HUDEP-2 (cell line): ENCODE results near the gene STING1.
A peak's percentile ranks its signal among the peaks of the same experiment; 100 is the strongest.
"Not testable (repeated sequence)": the region's sequence is repeated elsewhere in the genome, so short reads cannot be mapped to it uniquely, and the experiment has no call there.

Source experiments
- DNase-seq, 76 experiments: peaks; one replicate each; lab custom pipeline; 2025; ENCODE audit not compliant: unreplicated experiment in 76 of 76; lab: John Stamatoyannopoulos, UW

STING1 gene

DNA sequence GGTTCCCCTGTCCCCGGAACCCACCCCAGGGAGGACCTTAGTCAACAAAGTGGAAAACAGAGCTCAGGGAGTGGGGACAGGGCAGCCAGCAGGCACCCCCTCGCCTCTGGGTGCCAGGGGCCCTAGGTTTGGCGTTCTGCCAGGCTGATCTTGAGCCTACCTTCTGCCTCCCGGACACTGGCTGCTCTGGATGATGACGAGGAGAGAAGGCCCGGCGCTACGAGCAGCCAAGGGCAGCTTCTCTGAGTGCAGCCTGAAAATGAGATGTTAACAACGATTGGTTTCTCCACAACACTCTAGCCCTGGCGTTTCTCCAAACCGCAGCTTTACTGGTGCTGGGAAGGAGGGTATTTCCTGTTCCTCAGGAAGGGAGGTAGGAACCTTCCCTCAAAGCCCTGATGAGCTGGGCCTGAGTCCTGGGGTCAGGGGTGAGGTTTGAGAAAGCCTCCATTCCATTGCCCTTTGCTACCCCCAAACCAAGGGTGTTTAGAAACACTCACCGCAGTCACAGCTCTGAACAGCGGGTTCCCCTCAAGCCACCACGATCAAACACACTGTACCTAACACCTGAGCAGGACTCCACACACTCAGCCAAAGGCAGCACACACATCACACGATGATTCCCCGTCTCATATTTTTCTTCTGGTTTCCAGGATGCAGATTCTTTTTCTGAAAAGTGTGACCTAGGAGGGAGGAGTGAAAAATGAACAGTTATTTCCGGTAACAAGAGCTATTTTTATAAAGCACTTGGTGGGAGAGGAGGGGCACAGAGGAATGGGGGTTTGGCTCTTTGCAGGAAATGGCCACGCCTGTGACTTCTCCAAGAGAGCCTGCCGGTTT lies at the start of gene STING1:
Gene STING1 (minus strand): TSS at position 709 of the 840 bp plus-strand sequence. CDS start 1,054 bp downstream, outside the sequence.
- DNase-seq, result peak in 74 of 76 experiments; percentile 13 to 92 (median 79)

- no peak for DNase-seq
These were observed 49.2 kb upstream of the STING1 start for GRCh38 chr5:139531772-139532169.

DNA sequence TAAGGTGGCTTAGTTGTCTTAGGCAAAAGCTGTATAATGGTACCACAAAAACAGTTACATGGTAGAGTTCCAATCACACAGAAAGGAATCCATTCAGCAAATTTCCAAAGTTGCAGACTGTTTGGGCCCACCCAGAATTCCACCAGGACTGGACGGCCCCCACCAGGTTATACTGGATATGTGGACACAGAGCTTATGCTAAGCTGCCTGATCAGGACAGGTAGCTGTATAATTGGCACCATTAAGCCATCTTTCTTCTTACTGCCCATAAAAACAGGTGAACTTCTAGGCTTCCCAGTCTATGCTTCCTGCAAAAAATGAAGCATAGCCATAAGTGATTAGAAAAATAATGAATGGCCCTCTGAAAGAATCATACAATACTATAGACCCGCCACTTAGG lies 47.5 kb upstream of the STING1 start:
- DNase-seq, result not testable (repeated sequence)

DNA sequence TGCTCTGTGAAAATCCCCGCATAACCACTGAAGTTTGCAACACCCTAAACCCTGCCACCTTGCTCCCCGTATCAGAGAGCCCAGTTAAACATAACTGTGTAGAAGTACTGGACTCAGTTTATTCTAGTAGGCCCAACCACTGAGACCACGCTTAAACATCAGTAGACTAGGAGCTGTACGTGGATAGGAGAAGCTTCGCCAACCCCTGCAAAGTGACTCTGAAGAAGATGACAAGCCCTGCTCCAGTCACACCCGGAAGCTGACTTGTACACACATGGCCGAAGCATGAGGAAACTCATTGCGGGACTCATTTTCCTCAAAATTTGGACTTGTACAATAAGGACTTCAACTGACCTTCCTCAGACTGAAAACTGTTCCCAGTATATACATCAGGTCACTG lies 46.1 kb upstream of the STING1 start:
- not testable (repeated sequence) for DNase-seq

GRCh38 chr5:139527896-139528467 lies 45.4 kb upstream of the STING1 start:
- not testable (repeated sequence) for DNase-seq

DNA sequence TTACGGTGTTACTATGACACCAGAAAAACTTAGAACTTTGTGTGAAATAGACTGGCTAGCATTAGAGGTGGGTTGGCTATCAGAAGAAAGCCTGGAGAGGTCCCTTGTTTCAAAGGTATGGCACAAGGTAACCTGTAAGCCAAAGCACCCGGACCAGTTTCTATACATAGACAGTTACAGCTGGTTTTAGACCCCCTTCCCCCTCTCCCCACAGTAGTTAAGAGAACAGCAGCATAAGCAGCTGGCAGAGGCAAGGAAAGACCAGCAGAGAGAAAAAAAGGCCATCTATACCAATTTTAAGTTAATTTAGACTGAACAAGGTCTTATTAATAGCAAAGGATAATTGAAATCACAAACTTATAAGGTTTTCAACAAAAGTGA lies 44.5 kb upstream of the STING1 start:
- DNase-seq, result not testable (repeated sequence)

- not testable (repeated sequence) for DNase-seq
These were observed 43.9 kb upstream of the STING1 start for GRCh38 chr5:139526309-139527089.

DNA sequence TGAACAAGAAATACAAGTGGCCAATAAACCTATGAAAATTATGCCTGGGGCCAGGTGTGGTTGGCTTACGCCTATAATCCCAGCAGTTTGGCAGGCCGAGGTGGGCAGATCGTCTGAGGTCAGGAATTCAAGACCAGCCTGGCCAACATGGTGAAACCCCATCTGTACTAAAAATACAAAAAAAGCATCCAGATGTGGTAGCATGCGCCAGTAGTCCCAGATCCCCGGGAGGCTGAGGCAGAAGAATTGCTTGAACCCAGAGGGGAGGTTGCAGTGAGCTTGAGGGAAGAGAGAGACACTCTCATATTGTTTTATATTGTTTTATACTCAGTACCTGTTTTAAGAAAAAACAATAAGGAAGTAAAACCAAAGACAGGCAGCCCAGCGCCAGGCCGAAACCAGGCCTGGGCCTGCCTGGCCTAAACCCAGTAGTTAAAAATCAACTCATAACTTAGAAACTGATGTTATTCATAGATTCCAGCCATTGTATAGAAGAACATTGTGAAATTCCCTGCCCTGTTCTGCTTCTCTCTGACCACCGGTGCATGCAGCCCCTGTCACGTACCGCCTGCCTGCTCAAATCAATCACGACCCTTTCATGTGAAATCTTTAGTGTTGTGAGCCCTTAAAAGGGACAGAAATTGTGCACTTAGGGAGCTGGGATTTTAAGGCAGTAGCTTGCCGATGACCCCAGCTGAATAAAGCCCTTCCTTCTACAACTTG lies 43.2 kb upstream of the STING1 start:
- DNase-seq, result not testable (repeated sequence)

DNA sequence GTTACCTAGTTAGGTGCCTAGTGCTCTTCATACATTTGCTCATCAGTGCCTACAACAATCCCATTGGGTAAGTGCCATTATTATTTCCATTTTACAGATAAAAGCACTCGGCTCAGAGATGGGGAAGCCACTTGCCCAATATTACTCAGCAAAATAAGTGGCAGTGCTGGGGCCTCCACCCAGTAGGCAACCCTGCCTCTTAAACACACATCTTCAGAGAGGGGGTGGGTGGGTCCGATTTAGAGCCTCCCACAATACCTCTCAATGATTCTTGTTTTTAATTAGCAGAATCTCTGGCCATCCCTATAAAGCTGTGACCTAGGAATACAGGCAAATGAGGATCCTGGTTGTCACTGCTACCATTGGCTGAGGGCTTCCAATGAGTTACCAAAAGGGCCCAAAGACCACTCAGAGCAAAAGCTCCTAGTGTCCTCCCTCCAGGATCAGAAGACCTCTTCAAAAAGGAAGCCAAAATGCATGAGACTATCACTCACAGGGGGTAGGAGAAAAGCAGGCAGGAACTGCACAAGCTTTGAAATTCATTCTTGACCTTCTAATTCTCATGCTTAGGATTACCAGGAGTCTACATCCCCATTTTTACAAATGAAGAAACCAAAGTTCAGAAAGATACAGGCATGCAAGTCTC lies 42.5 kb upstream of the STING1 start:
- DNase-seq, result peak in 24 of 76 experiments; percentile 1 to 41 (median 11)

DNA sequence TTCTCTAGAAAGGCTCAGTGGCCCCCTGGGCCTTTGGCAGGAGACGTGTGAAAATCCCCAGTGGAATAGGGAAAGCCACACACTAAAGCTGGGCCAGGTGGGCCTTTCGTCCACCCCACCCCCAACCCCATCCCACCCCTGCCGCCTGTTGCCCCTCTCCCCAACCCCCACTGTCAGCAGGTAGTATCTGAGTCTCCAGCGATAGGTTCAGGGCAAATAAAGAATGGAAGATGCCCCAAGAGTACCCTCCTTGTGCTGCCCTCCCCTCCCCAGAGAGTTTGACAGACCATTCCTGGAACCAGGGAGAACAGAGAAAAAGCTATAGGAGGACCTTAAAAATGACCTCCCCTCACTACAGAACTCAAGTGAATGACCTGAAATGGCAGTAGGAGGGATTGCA lies 41.9 kb upstream of the STING1 start:
- DNase-seq, result no peak

- no peak for DNase-seq
These were observed 41.3 kb upstream of the STING1 start for GRCh38 chr5:139523635-139524445.

- peak in 74 of 76 experiments; percentile 18 to 93 (median 82) for DNase-seq
These were observed 35.4 kb upstream of the STING1 start for GRCh38 chr5:139517683-139518564.

DNA sequence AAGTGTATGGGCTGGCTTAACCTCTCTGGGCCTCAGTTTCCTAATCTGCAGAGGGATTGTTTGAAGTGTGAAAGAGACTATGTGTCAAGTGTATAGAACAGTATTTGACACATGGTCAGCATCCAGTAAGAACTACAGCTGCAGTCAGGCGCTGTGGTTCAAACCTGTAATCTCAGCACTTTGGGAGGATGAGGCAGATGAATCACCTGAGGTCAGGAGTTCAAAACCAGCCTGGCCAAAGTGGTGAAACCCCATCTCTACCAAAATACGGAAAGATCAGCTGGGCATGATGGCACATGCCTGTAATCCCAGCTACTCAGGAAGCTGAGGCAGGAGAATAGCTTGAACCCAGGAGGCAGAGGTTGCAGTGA lies 31.9 kb upstream of the STING1 start:
- no peak for DNase-seq

DNA sequence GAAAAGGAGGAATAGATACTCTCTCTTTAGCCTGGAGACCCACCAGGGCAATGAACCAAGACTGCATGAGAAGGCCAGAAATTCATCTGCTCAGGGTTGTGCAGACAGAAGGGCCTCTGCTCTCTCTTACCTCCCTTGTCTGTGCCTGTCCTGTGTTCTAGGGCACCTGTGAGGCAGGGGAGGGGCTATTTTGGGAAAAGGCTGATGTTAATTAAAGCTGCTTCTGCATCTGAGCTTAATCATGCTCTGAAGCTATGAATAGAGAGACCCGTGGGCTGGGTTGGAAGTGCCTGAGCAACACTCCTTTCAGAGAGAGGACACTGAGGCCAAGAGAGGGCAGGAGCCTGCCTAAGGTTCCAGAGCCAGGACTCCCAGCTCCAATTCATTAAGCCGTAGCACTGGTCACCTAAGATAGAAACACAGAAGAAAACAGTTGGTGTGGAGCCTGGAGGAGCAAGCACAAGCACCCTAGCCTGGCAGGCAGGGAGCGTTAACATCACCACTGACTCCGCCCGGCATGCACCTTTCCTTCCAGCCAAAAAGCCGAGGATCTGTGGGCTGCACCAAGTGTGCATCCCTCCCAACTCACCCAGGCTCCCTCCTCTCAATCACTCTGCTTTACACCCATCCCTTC lies 31.4 kb upstream of the STING1 start:
- no peak for DNase-seq

DNA sequence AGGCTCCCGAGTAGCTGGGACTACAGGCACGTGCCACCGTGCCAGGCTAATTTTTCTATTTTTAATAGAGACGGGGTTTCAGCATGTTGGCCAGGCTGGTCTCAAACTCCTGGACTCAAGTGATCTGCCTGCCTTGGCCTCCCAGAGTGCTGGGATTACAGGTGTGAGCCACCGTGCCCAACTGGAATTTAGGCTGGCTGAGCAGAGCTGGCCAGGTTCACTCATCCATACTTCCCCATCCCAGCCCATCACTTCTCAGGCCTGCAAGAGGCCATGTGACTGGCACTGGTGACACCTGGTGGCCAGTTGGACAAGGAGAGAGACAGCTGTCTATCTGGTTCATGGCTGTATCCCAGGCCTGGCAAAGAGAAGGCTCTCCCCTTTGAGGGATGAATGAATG lies 30.9 kb upstream of the STING1 start:
- peak in 71 of 76 experiments; percentile 3 to 83 (median 63) for DNase-seq

GRCh38 chr5:139512786-139513390 lies 30.3 kb upstream of the STING1 start:
- no peak for DNase-seq

DNA sequence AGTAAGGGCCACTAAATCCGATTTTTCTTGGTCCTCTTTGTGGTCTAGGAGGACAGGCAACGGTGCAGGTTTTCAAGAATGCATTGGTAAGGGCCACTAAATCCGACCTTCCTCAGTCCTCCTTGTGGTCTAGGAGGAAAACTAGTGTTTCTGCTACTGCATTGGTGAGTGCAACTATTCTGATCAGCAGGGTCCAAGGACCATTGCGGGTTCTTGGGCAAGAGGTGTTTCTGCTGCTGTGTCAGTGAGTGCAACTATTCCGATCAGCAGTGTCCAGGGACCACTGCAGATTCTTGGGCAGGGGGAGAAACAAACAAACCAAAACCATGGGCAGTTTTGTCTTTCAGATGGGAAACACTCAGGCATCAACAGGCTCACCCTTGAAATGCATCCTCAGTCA lies 22.2 kb upstream of the STING1 start:
- not testable (repeated sequence) for DNase-seq
